ENCODE results near the gene HOXB1.

Gene HOXB1

DNA sequence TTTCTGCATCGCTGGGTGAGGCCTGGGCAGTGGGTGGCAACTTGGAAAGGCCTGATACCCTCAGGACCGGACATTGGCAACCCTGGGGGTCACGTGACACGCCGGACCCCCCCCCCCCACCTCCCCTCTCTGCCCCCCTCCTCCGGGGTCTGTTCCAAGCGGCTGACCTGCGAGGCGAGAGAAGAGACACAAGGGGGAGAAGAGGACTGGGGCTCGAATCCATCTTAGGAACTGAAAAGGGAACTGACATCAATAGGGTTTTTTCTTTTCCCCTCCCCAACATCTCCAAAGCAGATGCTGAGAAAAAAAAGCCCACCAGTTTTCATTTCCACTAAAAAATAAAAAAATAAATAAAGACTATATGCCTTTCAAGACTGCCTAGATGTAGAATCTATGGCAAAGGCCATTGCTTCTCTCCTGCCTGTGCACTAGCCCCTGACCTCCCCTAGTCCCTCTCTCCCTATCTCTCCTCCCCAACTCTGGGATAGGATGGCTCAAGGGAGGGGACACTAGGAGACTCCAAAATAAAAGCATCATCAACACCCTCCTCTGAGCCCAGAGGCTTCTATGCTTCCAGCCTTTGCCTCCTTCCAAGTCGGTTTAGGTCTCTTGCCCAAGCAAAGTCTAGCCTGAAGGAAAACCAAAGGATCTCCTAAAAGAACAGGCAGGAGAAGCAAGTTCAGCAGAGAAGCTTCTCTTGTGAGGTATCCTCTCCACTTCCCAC lies 21.8 kb upstream of the HOXB1 start:
- no peak overlapping the region for H3K4me2 ChIP-seq (ENCODE audit: low read length)
- no peak overlapping the region for H3K9ac ChIP-seq
- no peaks in the 10 kb centered on the region for H3K27me3 ChIP-seq (ENCODE audit: control insufficient read depth, insufficient read depth, low read length)
- no peaks in the 10 kb centered on the region for H3K4me1 ChIP-seq
- no peak overlapping the region for H3K4me3 ChIP-seq (ENCODE audit: low read depth, low read length)
- H2AFZ ChIP-seq, result no peak overlapping the region
- H3K79me2 ChIP-seq, result no peaks in the 10 kb centered on the region
- TF ChIP-seq, protein P1, sequence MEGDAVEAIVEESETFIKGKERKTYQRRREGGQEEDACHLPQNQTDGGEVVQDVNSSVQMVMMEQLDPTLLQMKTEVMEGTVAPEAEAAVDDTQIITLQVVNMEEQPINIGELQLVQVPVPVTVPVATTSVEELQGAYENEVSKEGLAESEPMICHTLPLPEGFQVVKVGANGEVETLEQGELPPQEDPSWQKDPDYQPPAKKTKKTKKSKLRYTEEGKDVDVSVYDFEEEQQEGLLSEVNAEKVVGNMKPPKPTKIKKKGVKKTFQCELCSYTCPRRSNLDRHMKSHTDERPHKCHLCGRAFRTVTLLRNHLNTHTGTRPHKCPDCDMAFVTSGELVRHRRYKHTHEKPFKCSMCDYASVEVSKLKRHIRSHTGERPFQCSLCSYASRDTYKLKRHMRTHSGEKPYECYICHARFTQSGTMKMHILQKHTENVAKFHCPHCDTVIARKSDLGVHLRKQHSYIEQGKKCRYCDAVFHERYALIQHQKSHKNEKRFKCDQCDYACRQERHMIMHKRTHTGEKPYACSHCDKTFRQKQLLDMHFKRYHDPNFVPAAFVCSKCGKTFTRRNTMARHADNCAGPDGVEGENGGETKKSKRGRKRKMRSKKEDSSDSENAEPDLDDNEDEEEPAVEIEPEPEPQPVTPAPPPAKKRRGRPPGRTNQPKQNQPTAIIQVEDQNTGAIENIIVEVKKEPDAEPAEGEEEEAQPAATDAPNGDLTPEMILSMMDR (IDR thresholded peaks at IDR 0.05), result no peak
- H3K27ac ChIP-seq, result no peak overlapping the region
- no peaks in the 10 kb centered on the region for H3K9me3 ChIP-seq (ENCODE audit: control insufficient read depth, low read length)
- H3K36me3 ChIP-seq (ENCODE audit: control insufficient read depth, insufficient read depth, low read length), result no peaks in the 10 kb centered on the region

DNA sequence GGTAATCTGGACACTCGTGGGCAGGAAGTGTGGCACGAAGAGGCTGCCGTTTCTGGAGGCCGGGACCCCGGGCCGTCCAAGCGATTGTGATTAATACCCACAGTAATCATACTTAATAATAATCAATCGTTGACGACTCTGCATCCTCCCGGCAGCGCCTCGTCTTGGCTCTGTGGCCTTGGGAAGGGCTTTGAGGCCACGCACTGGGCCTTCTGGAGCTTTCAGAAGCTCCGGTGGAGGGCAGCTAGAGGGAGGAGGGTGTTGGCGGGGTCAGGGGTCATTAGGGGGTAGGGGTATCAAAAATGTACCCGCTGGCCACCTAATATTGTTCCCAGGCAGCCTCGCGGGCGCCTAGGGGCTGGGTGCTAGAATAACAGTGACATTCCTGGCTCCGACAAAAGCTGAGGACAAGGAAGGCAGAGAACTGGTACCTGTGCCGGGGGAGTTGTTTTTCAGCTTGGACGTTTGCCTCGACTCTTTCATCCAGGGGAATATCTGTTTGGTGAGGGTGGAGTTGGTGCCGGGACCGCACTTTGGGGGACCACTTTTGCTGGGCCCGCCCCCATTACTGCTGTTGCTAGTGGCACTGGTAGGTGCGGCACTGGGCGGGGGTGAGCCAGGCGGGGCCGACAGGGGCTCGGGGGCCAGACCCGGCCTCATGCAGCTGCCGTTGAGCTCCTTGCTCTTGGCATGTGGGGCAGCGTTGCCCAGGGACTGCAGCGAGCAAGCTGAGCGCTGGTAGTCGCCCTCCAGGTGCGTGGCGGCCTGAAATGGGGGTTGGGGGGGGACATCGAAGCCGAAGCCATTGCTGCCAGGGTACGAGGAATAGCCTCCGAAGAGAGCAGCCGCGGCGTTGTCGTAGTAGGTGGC lies 21.0 kb upstream of the HOXB1 start:
- no peak overlapping the region for H3K27ac ChIP-seq
- no peaks in the 10 kb centered on the region for H3K4me1 ChIP-seq
- H2AFZ ChIP-seq, result no peak overlapping the region
- no peak overlapping the region for H3K9ac ChIP-seq
- H3K79me2 ChIP-seq, result no peaks in the 10 kb centered on the region
- TF ChIP-seq, protein P1 (IDR thresholded peaks at IDR 0.05), result no peak
- H3K9me3 ChIP-seq (ENCODE audit: control insufficient read depth, low read length), result no peaks in the 10 kb centered on the region
- H3K27me3 ChIP-seq (ENCODE audit: control insufficient read depth, insufficient read depth, low read length), result no peaks in the 10 kb centered on the region
- no peak overlapping the region for H3K4me2 ChIP-seq (ENCODE audit: low read length)
- no peak overlapping the region for H3K4me3 ChIP-seq (ENCODE audit: low read depth, low read length)
- H3K36me3 ChIP-seq (ENCODE audit: control insufficient read depth, insufficient read depth, low read length), result no peaks in the 10 kb centered on the region

DNA sequence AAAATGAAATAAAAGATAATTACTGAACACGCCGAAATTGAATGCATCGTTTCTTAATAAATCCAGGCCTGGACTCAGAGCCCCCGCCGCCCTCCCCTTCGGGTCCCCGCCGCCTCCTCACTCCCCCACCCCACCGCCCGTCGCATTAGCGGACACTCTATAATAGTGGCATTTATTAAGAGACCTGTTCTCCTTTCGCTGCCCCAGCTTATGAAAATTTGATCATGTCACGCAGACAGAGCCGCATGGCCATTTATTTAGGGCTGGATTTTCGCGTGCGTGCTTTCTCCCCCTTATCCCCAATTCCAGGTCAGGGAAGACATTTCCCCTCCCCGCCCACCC lies 20.4 kb upstream of the HOXB1 start:
- Histone ChIP-seq H2AFZ (no peak overlapping the region), H3K36me3 (ENCODE audit: control insufficient read depth, insufficient read depth, low read length) (no peaks in the 10 kb centered on the region), H3K27ac (no peak overlapping the region), H3K9me3 (ENCODE audit: control insufficient read depth, low read length) (no peaks in the 10 kb centered on the region), H3K4me1 (no peaks in the 10 kb centered on the region), H3K79me2 (no peaks in the 10 kb centered on the region), H3K9ac (no peak overlapping the region), H3K4me3 (ENCODE audit: low read depth, low read length) (no peak overlapping the region), H3K4me2 (ENCODE audit: low read length) (no peak overlapping the region), H3K27me3 (ENCODE audit: control insufficient read depth, insufficient read depth, low read length) (no peaks in the 10 kb centered on the region)
- TF ChIP-seq, protein P1 (IDR thresholded peaks at IDR 0.05), result no peak

DNA sequence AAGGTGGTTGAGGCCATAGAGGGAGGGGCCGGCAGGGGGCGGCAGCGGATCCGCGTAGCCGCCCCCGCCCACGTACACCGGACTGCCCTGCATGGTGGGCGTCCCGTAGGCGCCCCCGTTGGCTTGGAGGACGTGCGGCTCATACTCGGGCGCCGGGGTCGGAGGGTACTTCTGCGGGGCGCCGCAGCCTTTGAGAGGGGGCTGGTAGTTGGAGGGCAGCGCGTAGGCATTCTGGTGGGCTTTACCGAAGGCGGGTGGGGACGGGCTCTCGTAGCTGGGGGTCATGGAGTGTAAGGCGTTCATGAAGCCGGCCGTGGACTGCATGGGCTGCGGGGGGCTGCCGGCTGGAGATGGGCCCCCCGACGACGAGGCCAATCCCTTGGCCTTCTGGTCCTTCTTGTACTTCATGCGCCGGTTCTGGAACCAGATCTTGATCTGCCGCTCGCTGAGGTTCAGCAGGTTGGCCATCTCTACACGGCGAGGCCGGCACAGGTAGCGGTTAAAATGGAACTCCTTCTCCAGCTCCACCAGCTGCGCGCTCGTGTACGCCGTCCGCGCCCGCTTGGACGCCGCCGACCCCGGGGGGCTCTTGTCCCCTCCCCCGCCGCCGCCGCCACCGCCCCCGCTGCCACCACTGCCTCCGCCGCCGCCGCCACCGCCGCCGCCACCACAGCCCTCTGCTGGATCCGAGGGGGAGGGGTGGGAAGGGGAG lies 19.8 kb upstream of the HOXB1 start:
- Histone ChIP-seq H3K9ac (no peak overlapping the region), H3K36me3 (ENCODE audit: control insufficient read depth, insufficient read depth, low read length) (no peaks in the 10 kb centered on the region), H3K9me3 (ENCODE audit: control insufficient read depth, low read length) (no peaks in the 10 kb centered on the region), H3K27me3 (ENCODE audit: control insufficient read depth, insufficient read depth, low read length) (no peaks in the 10 kb centered on the region), H3K4me3 (ENCODE audit: low read depth, low read length) (no peak overlapping the region), H2AFZ (no peak overlapping the region), H3K4me2 (ENCODE audit: low read length) (no peak overlapping the region), H3K27ac (no peak overlapping the region), H3K79me2 (no peaks in the 10 kb centered on the region), H3K4me1 (no peaks in the 10 kb centered on the region)
- TF ChIP-seq, protein P1 (IDR thresholded peaks at IDR 0.05), result no peak

All from parathyroid adenoma (tissue), 2 donors.